Medulla oblongata (tissue), 1 donor: ENCODE results near the gene ACAT2.
"Not testable (repeated sequence)": the region's sequence is repeated elsewhere in the genome, so short reads cannot be mapped to it uniquely, and the experiment has no call there.

Experiments
- DNase-seq: peaks from one replicate; pipeline ENCODE4 v3.0.0-alpha.2; 2015; ENCODE audit errors: extremely low spot score

The ACAT2 gene

DNA sequence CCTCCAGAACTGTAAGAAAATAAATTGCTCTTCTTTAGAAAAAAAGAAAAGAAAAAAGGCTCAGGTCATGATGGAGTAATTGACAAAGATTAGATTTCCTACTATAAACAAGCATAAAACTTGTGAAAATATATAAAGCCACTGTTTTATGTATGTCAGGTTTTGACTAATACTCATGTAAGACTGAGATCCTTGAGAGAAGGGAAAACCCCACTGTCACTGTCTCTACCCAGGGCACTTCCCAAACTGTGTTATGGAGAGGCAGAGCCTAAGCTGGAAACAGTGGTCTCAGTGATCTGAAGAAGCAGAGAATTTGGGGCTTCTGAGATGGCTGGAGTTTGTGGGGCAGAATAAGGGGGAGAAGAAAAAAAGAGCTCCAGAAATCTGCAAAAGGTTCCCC is 7.6 kb downstream of the ACAT2 start:
- no peak for DNase-seq

- DNase-seq = no peak
Measured at GRCh38 chr6:159772196-159772595, 10.4 kb downstream of the ACAT2 start.

GRCh38 chr6:159777240-159777904 is 15.5 kb downstream of the ACAT2 start:
- DNase-seq = no peak

DNA sequence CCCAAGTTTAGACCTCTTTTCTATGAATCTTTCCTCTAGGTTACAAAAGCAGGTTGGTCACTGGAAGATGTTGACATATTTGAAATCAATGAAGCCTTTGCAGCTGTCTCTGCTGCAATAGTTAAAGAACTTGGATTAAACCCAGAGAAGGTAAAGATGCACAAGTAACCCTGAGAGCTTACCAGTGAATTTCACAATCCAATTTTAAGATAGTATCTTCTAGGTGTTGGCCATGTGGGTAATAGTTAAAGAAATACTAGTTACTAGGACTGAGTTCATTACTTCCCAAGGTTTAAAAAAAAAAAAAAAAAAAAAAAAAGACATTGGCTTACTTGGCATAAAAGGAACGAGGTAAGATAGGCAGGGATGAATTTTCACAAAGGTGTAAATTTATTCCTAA is 16.3 kb downstream of the ACAT2 start:
- DNase-seq = no peak

- no peak for DNase-seq
Measured at GRCh38 chr6:159778542-159779103, 16.8 kb downstream of the ACAT2 start.

DNA sequence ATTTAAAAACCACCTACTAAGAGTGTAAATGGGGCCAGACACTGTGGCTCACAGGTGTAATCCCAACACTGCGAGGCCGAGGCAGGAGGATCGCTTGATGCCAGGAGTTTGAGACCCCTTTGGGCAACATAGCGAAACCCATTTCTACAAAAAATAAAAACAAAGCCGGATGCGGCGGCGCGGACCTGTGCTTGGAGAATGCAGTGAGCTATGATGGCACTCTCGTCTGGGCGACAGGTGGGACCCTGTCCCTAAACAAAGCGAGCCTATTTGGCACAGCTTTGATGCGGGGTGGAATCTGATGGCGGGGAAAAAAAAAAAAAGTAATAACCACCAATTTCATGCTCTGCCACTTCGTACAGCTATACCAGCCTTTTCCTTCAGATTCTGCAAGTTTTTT is 26.4 kb downstream of the ACAT2 start:
- DNase-seq = no peak

GRCh38 chr6:159788753-159789376 is 27.0 kb downstream of the ACAT2 start:
- peak; percentile 12 for DNase-seq

DNA sequence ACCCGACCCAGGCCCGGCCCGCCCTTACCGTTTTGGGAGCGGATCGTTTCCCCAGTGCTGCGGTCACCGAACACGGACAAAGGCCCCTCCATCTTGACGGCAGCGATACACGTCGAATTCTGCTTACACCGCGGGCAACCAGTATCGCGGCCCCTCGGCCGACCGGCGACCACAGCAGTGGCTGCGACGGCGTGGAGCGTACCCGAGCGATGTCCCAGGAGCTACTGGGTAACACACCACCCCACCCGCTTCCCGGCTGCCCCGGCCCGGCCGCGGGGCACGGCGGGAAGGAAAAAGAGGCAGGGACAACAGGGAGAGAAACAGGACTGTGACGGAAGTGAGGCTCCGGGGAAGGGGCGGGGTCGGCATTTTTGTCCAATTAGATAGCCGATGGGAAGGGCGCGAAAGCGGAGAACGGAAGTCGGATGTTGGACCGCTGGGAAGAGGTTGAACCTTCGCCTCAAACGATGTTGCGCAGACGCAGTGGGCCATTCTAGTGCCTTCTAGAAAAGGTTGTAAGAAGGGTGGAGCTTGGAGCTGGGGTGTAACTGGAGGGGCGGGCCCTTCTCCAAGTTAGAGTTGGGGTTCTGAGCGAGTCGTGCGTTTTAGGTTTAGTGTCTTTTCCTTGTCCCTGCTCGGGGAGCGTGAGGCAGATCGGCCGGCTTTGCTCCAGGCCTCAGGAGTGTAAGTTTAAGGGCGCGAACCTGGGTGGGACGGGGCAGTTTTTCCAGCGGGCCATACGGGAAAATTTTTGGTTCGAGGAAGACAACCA is 27.7 kb downstream of the ACAT2 start, which contains the start of gene TCP1:
TCP1 (minus strand) TSS at position 226 of the 772 bp plus-strand sequence; CDS start at position 92, 134 bp downstream.
- peak; percentile 100 for DNase-seq

- DNase-seq = peak; percentile 99
Measured at GRCh38 chr6:159790149-159790955, 28.5 kb downstream of the ACAT2 start, which contains the start of gene MRPL18. TSS of gene MRPL18 (plus strand) at chr6:159790467. CDS start at chr6:159790588, 121 bp downstream.

DNA sequence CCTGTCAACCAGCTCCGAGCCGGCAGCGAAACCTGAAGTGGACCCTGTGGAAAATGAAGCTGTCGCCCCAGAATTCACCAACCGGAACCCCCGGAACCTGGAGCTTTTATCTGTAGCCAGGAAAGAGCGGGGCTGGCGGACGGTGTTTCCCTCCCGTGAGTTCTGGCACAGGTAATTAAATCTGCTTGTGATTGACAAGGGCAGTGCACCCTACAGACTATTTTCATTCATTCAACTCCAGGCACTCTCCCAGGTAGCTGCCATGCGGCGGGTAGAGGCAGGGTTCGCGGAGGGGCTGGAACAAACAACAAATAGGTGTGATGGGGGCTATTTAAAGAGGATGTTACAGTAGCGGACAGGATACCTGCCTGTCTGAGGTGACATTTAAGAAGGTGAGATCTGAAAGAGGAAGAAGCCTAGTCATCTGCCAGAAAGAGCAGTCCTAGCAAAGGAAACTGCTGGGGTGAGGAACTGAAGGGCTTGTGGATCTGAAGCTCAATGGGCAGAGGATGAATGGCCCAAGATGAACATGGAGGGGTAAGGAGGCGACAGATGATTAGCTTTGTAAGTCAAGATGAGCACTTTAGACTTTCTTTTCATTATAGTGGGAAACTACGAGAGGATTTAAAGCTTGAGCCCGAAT is 29.2 kb downstream of the ACAT2 start:
- no peak for DNase-seq

DNA sequence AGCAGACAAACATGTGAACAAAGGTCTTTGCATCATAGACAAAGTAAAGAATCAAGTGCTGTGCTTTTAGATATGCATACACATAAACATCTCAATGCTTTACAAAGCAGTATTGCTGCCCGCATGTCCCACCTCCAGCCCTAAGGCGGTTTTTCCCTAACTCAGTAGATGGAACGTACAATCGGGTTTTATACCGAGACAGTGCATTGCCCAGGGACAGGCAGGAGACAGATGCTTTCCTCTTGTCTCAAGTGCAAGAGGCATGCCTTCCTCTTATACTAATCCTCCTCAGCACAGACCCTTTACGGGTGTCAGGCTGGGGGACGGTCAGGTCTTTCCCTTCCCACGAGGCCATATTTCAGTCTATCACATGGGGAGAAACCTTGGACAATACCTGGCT is 33.1 kb downstream of the ACAT2 start:
- not testable (repeated sequence) for DNase-seq

DNA sequence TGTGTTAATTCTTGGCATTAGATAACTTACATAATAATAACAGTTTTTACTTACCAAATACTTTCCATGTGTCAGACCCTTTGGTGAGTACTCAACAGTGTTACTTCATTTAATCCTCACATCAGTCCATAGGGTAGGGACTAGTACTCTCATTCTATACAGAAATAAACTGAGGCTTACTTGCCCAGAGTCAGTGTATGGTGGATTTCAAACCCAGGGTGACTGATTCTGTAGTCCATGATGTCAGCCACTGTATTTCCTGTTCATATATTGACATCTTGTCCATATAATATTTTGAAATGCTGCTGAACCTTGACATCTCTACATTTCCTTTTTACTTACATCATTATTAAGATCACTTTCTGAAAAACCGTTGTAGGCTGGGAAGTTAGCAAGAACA is 35.7 kb downstream of the ACAT2 start:
- DNase-seq = no peak

DNA sequence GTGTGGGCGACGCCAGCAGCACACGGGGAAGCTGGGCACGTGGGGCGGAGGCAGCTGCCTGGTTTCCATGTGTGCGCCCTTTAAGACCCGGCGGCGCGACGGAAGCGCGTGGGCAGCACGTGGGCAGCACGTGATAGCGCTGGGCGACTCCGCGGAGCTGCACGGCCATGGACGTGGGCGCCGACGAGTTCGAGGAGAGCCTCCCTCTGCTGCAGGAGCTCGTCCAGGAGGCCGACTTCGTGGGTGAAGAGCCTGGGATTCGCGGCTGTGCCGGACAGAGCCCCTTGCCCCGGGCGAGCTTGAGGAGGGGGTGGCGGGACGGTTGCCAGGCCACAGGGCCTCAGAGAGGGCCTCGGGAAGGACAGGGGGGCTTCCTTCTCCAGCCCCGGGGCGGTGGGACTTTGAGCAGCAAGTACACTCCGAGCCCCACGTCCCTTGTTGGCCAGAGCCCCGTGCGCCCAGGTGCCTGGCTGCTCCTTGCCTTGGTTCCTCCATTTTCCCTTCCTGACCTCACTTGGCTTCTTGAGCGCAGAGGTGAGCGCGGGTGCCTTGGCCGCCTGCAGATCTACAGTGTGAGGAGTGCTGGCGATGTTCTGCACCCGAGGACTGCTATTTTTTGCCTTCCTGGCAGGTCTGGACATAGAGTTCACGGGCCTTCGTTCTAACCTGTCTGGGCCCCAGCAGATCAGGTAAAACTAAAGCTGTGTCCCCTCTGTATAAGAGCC is 38.5 kb downstream of the ACAT2 start, which contains the start of gene PNLDC1:
PNLDC1 (plus strand) TSS at position 136 of the 725 bp plus-strand sequence; CDS start at position 168, 32 bp downstream.
- no peak for DNase-seq

- no peak for DNase-seq
Measured at GRCh38 chr6:159801935-159802334, 40.1 kb downstream of the ACAT2 start.

DNA sequence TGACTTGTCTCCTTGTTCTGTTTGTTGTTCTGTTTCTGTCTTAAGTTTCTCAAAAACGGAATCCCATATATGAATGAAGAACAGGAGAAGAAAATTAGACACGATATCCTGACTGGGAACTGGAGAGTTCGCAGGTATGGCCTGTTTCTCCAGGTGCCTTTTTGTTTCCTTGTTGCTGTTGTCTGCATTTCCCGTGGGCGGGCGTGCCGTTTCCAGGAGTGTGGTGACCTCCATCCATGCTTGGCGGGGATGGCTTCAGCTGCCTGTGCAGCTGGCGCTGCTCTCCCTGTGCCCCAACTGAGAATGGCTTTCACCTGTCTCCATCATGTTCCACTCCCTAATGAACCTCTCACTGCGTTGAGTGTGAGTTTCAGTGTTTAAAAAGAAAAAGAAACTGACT is 42.7 kb downstream of the ACAT2 start:
- no peak for DNase-seq

DNA sequence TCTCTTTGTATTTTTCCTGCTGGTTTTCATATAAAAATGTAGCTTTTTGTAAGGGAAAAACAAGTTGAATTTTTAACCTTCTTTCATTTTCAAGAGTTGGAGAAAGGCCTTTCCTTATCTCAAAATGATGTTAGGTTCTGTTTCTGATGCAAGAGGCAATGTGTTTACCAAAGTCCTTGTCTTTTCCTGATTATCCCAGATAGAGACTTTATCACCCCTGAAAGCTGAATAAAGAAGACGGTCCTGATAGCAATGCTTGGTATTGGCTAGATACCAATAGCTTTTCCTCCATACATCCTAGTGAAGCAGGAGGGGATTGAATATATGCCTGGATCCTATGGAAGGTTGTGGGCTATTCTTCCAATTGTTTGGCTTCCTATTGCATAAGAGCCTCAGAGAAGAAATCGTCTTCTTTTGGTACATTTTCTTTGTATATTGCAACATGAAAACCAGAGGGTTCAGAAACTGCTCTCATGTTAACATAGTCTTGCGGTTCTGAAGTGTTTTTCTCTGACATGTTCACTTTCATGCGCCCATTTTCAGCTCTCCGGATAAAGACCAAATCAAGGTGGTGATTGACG is 43.7 kb downstream of the ACAT2 start:
- no peak for DNase-seq

- no peak for DNase-seq
Measured at GRCh38 chr6:159806021-159806458, 44.2 kb downstream of the ACAT2 start.

DNA sequence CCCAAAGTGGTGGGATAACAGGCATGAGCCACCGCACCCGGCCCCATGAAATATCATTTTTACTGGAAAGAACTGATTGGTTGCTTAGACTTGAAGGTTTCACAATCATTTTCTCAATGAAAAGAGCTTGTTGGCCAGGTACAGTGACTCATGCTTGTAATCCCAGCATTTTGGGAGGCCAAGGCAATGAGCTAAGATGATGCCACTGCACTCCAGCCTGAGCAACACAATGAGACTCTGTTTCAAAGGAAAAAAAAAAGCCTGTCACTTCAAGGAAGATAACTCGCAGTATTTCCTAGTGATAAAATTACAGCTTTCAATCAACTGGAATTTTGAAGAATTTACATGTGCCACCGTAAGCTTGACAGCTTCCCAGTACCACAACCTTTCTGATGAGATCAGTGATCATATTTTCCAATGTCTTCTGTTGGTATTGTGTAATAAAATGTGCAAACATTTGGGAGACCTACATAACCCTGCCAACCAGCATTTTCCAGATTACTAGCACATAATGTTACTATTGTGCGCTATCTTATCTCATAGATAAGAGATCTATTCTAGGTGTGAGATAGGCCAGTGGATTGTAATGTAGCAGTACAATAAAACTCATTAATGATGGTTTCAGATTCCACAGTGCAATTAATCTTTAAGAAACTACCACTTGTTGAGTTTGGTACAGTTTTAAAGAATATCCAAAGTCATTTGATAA is 45.5 kb downstream of the ACAT2 start:
- DNase-seq = no peak

- DNase-seq = peak; percentile 37
Measured at GRCh38 chr6:159808647-159809046, 46.8 kb downstream of the ACAT2 start.
